Smooth muscle cell (in vitro differentiated cells): Measurements from ENCODE around the gene PLEKHG3. TPM values are rescaled to one million over a fixed set of nuclear protein-coding genes. Genes with fewer than 3 reads are reported as not detected.
A peak's percentile ranks its signal among the peaks of the same experiment; 100 is the strongest.

Source experiments
- DNase-seq: peaks from one replicate; lab custom pipeline; 2025; ENCODE audit not compliant: unreplicated experiment; lab: John Stamatoyannopoulos, UW
- H2AFZ ChIP-seq: fragments of 200-600 bp; sonication (generic); 2 replicates; pipeline ENCODE4 v1.6.0; 2016; ENCODE audit warnings: antibody characterized with exemption, low read depth, mild to moderate bottlenecking
- H3F3A ChIP-seq: fragments of 200-600 bp; sonication (generic); 2 replicates; pipeline ENCODE4 v1.6.0; 2017; ENCODE audit warnings: antibody characterized with exemption, low read depth
- H3K27ac ChIP-seq: fragments of 200-600 bp; sonication (generic); 2 replicates; pipeline ENCODE4 v1.5.1; 2016; ENCODE audit warnings: low read depth, mild to moderate bottlenecking
- H3K27me3 ChIP-seq: fragments of 200-600 bp; sonication (generic); 2 replicates; pipeline ENCODE4 v1.6.1; 2016; ENCODE audit warnings: low read depth, mild to moderate bottlenecking
- H3K36me3 ChIP-seq: fragments of 200-600 bp; sonication (generic); 2 replicates; pipeline ENCODE4 v1.5.1; 2016; ENCODE audit warnings: low read depth
- H3K4me1 ChIP-seq: fragments of 200-600 bp; sonication (generic); 2 replicates; pipeline ENCODE4 v1.5.1; 2016; ENCODE audit warnings: low read depth
- H3K4me2 ChIP-seq: fragments of 200-600 bp; sonication (generic); 2 replicates; pipeline ENCODE4 v1.6.0; 2016; ENCODE audit warnings: mild to moderate bottlenecking
- H3K4me3 ChIP-seq: fragments of 200-600 bp; sonication (generic); 2 replicates; pipeline ENCODE4 v1.5.1; 2016; ENCODE audit warnings: mild to moderate bottlenecking
- H3K79me2 ChIP-seq: fragments of 200-600 bp; sonication (generic); 2 replicates; pipeline ENCODE4 v1.6.0; 2016; ENCODE audit warnings: low read depth, mild to moderate bottlenecking
- H3K9ac ChIP-seq: fragments of 200-600 bp; sonication (generic); 2 replicates; pipeline ENCODE4 v1.6.0; 2016; ENCODE audit warnings: low read depth
- H3K9me3 ChIP-seq: fragments of 200-600 bp; sonication (generic); replicated peaks from 2 replicates; pipeline ENCODE4 v1.5.1; 2016; ENCODE audit warnings: low read depth
- H4K20me1 ChIP-seq: fragments of 200-600 bp; sonication (generic); 2 replicates; pipeline ENCODE4 v1.6.0; 2016; ENCODE audit warnings: low read depth
- WGBS: methylation state at CpG from one replicate; pipeline ENCODE4 v1.1.7; 2016; ENCODE audit warnings: low lambda C conversion rate; 5-methylcytosine and 5-hydroxymethylcytosine counted together
- polyA plus RNA-seq: library from polyadenylated mRNA; unstranded; fragments of >200 nt; fragmentation: Nextera tagmentation; extraction: Ambion mirVana; gene quantifications from 2 replicates; pipeline ENCODE4 v1.2.1, GENCODE V29; 2016
- total RNA-seq: library from RNA; depleted of rRNA; stranded (reverse); fragments of >200 nt; gene quantifications from 2 replicates; pipeline ENCODE4 v1.2.3, GENCODE V29; 2014
- TF ChIP-seq, protein P1 (sequence below): fragments of 200-600 bp; sonication (generic); IDR thresholded peaks from 2 replicates; pipeline ENCODE4 v1.5.1; 2017; ENCODE audit warnings: borderline replicate concordance, mild to moderate bottlenecking, antibody characterized with exemption; ENCODE audit not compliant: insufficient read depth, poor library complexity, severe bottlenecking

The PLEKHG3 gene
- total and polyA plus RNA-seq, 2 experiments from 2014 or later: 17.6 to 18.3 TPM

DNA sequence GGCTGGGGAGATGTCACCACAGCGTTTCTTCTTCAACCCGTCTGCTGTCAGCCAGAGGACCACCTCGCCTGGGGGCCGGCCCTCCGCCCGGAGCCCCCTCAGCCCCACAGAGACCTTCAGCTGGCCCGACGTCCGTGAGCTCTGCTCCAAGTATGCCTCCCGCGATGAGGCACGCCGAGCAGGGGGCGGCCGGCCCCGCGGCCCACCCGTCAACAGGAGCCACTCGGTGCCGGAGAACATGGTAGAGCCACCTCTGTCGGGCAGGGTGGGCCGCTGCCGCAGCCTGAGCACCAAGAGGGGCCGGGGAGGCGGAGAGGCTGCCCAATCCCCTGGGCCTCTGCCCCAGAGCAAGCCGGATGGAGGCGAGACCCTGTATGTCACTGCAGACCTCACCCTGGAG, 38.8 kb downstream of the PLEKHG3 start:
- H3K27me3 ChIP-seq: no peaks in the 10 kb centered on the region
- TF ChIP-seq, protein P1, sequence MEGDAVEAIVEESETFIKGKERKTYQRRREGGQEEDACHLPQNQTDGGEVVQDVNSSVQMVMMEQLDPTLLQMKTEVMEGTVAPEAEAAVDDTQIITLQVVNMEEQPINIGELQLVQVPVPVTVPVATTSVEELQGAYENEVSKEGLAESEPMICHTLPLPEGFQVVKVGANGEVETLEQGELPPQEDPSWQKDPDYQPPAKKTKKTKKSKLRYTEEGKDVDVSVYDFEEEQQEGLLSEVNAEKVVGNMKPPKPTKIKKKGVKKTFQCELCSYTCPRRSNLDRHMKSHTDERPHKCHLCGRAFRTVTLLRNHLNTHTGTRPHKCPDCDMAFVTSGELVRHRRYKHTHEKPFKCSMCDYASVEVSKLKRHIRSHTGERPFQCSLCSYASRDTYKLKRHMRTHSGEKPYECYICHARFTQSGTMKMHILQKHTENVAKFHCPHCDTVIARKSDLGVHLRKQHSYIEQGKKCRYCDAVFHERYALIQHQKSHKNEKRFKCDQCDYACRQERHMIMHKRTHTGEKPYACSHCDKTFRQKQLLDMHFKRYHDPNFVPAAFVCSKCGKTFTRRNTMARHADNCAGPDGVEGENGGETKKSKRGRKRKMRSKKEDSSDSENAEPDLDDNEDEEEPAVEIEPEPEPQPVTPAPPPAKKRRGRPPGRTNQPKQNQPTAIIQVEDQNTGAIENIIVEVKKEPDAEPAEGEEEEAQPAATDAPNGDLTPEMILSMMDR: no peak
- 98% methylated on average over 22 of the region's 27 CpGs for WGBS
- no peak overlapping the region for H2AFZ ChIP-seq
- H3K4me2 ChIP-seq: no peak overlapping the region
- H4K20me1 ChIP-seq: no peaks in the 10 kb centered on the region
- no peaks in the 10 kb centered on the region for H3K9me3 ChIP-seq
- no peaks in the 10 kb centered on the region for H3K79me2 ChIP-seq
- no peaks in the 10 kb centered on the region for H3K36me3 ChIP-seq
- H3K4me1 ChIP-seq: peaks cover 3% of the 10 kb centered on the region
- H3K27ac ChIP-seq: no peak overlapping the region
- H3F3A ChIP-seq: peaks cover 4% of the 10 kb centered on the region
- H3K4me3 ChIP-seq: no peak overlapping the region
- no peak overlapping the region for H3K9ac ChIP-seq
- no peak for DNase-seq

DNA sequence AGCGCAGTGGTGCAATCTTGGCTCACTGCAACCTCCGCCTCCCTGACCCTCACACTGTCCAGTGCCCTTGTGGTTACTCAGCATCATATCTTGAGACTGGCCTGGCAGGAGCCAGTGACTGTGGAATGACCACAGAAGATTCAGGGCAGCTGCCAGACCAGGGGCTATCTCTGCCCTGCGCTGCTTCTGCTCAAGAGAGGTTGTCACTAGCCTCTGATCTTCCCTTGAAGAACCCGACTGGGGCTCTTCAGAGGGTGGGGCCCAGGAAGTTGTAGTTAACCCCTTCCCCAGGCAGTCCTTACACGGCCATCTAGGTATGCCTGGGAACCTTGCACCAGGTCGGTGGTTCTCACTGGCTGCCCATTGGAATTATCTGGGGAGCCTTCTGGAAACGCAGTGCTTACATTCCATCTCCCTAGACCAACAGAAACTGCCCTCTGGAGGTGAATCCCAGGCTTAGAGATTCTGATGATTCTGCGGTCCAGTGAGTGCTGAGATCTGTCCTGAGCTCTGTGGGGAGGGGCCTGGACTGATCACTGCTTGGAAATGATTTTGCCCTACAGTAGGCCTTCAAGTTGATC, 41.4 kb downstream of the PLEKHG3 start:
- no peaks in the 10 kb centered on the region for H3K9me3 ChIP-seq
- no peaks in the 10 kb centered on the region for H4K20me1 ChIP-seq
- peak overlapping the region; percentile 19 for H3K27ac ChIP-seq
- TF ChIP-seq, protein P1: peak; percentile 23
- no peak overlapping the region for H3K9ac ChIP-seq
- no peaks in the 10 kb centered on the region for H3K36me3 ChIP-seq
- peaks cover 4% of the 10 kb centered on the region for H3F3A ChIP-seq
- H2AFZ ChIP-seq: no peak overlapping the region
- peaks cover 3% of the 10 kb centered on the region for H3K4me1 ChIP-seq
- DNase-seq: no peak
- no peaks in the 10 kb centered on the region for H3K27me3 ChIP-seq
- no peak overlapping the region for H3K4me3 ChIP-seq
- peak overlapping the region; percentile 45 for H3K4me2 ChIP-seq
- H3K79me2 ChIP-seq: no peaks in the 10 kb centered on the region
- WGBS: 51% methylated on average over 8 of the region's 8 CpGs

DNA sequence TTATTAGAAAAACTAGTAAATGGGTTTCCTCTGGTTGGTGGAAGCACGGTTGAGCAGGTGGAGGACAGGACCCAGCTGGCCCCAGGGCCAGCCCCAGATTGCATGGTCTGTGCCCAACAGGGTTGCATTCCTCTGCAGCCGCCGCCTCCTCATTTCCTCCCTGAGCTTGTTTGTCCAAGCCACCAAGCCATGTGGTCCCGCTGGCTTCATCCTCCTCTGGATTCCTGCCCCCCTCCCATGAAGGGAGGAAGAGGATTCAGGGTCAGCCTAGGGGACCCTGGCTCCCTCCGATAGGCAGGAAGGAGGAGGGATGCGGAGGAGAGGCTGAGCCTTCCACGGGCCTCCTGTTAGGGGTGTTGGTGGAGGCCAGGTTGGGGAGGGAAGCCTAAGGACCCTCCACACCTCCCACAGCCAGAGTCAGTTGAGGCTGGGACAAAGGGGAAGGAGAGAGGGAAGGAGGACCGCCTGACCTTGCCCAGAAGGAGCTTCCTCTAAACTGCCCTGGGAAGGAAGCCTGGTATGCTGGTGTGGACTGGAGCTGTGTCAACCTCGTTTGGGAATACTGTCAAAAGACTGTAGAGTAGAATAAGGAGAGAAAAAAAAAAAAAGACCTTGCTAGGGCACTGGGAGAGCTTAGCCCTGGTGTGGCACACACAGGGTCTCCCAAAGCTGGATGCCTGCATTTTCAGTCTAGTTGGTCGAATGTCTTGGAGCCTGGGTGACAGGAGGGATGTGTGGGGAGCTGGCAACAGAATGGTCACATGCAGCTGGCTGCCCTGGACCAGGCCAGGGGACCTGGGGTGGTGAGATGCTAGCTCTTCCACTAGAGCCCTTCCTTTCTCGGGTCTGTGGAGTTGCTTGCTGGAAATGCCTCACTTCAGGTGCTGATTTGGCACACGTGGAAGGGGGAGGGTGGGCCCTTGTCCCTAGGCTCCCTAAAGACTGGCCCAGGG, 42.4 kb downstream of the PLEKHG3 start:
- Histone ChIP-seq H3K79me2 (no peaks in the 10 kb centered on the region), H4K20me1 (no peaks in the 10 kb centered on the region), H3K27me3 (no peaks in the 10 kb centered on the region), H2AFZ (no peak overlapping the region), H3F3A (peaks cover 4% of the 10 kb centered on the region), H3K4me2 (peak overlapping the region; percentile 63), H3K9ac (no peak overlapping the region), H3K4me1 (peaks cover 3% of the 10 kb centered on the region), H3K4me3 (no peak overlapping the region), H3K9me3 (no peaks in the 10 kb centered on the region), H3K36me3 (no peaks in the 10 kb centered on the region), H3K27ac (no peak overlapping the region)
- TF ChIP-seq, protein P1: no peak
- DNase-seq: no peak
- 75% methylated on average over 12 of the region's 12 CpGs for WGBS
